22Rv1 (cell line): ENCODE measurements around the gene GAS6.

ENCODE experiments used
- H3K27ac ChIP-seq: fragments of 450-650 bp; 2 replicates; pipeline ENCODE4 v1.5.1; 2017
- ZFX ChIP-seq: fragments of 450-650 bp; IDR thresholded peaks from 2 replicates; pipeline ENCODE4 v1.6.1; 2017; ENCODE audit warnings: antibody characterized with exemption, borderline replicate concordance
- TF ChIP-seq, protein P1 (sequence below): fragments of 450-650 bp; IDR thresholded peaks from 2 replicates; pipeline ENCODE4 v1.5.1; 2017; ENCODE audit warnings: mild to moderate bottlenecking

The GAS6 gene

DNA sequence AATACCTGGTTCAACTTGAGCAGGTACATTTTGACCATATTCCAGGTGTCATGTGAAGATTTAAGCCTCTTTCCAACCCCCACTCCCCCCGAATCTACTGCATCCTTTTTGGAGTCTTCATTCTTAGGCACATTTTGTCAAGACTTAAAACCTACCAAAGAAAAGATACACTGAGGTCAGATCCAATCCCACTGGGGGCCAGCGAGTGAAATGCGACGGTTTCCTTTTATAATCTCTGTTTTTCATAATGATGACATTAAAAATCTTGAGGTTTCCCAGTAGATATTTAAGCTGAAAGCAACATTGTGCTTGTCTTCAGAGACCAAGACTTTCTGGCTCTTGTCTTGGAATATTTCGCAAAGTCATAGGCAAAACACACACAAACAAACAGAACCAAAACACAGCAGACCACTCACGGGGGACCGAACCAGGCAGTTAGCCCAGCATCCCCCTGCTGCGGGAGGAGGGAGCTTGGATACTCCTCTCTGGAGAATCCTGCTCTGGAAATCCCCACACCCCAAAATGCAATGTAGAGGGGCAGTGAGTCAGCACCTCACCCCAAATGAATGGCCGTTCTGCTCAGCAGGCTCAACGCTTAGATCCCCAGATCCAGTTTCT is 506 bp upstream of the GAS6 start:
- TF ChIP-seq, protein P1, sequence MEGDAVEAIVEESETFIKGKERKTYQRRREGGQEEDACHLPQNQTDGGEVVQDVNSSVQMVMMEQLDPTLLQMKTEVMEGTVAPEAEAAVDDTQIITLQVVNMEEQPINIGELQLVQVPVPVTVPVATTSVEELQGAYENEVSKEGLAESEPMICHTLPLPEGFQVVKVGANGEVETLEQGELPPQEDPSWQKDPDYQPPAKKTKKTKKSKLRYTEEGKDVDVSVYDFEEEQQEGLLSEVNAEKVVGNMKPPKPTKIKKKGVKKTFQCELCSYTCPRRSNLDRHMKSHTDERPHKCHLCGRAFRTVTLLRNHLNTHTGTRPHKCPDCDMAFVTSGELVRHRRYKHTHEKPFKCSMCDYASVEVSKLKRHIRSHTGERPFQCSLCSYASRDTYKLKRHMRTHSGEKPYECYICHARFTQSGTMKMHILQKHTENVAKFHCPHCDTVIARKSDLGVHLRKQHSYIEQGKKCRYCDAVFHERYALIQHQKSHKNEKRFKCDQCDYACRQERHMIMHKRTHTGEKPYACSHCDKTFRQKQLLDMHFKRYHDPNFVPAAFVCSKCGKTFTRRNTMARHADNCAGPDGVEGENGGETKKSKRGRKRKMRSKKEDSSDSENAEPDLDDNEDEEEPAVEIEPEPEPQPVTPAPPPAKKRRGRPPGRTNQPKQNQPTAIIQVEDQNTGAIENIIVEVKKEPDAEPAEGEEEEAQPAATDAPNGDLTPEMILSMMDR, result no peak
- no peak for TF ChIP-seq ZFX
- H3K27ac ChIP-seq, result no peak overlapping the region

DNA sequence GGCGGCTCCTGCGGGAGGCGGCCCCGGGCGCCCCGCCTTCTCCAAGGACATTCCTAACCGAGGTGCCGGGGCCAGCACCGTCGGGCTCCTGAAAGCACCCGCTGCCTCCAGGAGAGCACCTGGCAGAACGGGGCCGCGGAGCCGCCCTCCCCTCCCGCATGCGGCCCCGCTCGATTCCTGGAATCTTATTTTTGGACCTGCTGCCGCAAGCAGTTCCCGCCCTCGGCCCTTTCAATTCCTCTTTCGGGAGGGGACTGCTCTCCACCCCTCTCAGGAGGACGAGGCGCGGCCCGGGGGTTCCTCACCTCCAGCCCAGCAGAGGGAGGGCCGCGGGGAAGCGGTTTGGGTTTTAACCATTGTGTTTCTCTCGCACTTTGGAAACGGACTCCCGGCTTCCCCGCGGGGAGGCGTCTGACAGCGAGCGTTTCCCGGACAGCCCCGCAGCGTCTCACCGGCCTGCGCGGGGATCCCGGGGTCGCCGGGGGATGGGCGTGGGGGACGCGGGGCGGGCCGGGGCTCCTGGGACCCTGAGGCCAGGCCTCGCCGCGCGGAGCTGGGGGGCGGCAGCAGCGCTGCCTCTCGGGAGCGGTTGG is 849 bp downstream of the GAS6 start:
- H3K27ac ChIP-seq, result no peak overlapping the region
- TF ChIP-seq ZFX, result no peak
- TF ChIP-seq, protein P1, result no peak

DNA sequence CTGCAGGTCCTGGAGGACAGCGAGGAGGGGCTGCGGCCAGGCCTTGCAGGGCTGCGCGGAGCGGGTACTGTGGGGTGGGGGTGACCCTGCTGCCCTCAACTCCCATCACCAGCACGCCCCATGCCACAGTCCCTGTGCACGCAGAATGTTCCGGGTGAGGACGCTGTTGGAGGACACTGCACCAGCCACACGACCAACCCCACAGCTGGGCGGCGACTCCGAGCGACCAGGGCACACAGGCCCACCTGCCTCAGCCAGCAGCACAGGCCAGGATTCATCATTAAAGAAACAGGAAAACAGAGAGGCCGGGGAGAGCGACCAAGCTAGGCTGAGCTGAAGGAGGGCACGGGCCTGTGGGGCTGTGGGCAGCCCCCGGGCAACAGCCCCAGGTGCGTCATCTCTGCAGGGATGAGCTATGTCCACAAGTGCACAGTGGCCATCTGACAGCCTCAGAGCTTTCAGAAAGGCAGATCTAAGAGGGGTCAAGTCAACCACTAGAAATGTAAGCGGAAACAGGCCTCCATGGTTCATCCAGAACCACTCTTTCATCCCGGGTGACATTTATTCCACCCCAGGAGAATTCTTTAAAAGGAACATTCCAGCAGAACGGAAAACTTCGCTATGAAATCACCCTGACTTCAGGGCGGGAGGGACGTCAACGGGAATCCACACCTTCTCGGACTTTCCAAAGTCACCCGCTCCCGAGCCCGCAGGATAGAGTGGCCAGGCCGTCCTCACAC is 1.5 kb downstream of the GAS6 start:
- H3K27ac ChIP-seq, result no peak overlapping the region
- no peak for TF ChIP-seq ZFX
- TF ChIP-seq, protein P1, result no peak

DNA sequence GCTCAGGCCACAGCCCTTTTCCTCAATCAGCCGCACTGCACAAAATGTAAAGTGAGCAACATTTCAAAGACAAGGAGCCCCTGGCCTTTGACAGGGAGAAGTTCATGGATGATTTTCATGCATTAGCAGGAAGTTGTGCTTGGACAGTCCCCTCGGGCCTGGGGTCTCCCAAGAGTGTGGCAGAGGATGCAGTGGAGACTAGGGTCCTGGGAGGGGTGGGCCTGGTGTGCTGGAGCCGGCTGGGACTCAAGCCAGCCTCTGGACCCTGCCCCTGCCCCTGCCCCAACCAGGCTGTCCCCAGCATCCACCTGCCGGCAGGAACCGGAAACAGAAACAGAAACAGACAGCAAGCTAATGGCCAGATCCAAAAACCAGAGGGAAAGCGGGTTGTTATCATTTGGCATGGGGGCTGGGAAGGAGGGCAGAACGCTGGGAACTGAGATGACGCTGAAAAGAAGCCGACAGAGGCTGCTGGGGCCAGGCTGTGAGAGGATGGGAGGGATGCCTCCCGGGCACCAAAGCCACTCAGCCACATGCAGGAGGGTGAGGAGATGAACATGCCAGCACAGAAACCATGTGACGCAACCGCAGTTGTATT is 2.3 kb downstream of the GAS6 start:
- TF ChIP-seq, protein P1, result no peak
- no peak for TF ChIP-seq ZFX
- H3K27ac ChIP-seq, result no peak overlapping the region

DNA sequence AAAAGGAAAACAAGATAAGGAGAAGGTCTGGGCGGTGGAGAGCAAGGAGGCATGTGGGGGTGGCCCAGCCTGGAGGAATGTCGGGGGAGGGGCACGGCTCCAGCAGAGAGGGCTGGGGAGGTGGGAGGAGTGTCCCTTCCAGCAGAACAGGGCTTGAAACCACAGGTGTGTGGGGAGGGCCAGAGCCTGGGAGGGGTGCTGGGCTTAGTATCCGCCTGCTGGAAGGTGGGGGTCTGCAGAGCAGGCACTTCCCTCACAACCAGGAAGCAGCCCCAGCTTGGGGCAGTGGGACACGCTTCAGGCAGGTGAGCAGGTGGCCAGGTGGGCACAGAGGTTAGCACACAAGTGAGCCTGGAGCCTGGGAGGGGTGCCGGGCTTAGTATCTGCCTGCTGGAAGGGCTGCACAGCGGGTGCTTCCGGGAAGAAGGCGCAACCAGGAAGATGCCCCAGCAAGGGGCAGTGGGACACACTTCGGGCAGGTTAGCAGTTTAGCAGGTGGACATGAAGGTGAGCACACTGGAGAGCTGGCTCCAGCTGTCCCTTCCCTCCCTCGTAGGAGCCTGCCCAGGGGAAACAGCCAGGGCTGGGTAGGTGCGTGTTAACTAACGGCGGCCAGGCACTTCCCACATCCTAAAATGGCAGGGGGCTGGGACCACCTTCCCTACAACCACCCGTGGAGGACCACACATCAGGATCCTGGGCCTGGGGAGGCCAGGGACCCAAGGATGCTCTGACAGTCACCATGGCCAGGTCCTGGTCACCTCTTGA is 3.0 kb downstream of the GAS6 start:
- H3K27ac ChIP-seq, result no peak overlapping the region
- no peak for TF ChIP-seq ZFX
- TF ChIP-seq, protein P1, result no peak

DNA sequence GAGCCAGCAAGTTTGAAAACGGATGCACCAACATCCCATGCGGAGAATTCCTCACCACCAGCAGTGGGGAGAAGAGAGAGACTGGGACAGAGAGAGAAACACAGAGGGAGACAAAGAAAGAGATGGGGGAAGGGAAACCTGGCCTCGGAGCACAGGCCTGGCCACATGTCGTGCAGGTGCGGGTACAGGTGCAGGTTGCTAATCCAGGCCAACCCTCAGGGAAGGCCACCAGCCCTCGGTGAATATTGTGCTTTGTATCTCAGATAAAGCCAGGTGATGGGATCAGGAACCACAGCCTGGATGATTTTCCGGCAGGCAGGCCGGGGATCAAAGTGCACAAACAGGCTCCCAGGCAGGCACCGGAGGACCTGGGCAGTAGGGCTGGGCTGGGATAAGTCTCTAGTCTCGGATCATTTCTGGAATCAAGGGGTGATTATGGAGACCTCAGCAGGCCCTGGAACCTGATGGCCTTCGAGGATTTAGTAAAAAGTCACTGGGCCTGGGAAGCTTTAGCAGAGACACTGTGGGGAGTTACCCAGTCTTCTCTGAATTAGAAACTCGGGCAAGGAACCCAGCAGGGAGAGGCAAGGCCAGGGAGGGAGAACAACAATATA is 3.7 kb downstream of the GAS6 start:
- no peak overlapping the region for H3K27ac ChIP-seq
- no peak for TF ChIP-seq ZFX
- TF ChIP-seq, protein P1, result no peak
